ENCODE results near the gene CDCP1. TPM values are rescaled to one million over a fixed set of nuclear protein-coding genes. Genes with fewer than 3 reads are reported as not detected.

Gene CDCP1
- polyA plus RNA-seq, 3 donors, result 0.42 to 1.3 (median 0.52) TPM

- H3K27me3 Mint-ChIP-seq (ENCODE audit: low read depth in 3 of 3), result peaks cover 0 to 1% (median 0%) of the 10 kb centered on the region in 3 donors
- Histone ChIP-seq H3K4me1 (ENCODE audit: control insufficient read depth in 1 of 2, insufficient read depth in 2 of 2, low read length in 2 of 2) (peaks cover 33 to 52% of the 10 kb centered on the region in 2 donors), H3K4me2 (replicated peaks; ENCODE audit: extremely low read depth, low read length, poor library complexity, severe bottlenecking) (no peak overlapping the region), H3K36me3 (replicated peaks in 1 of 2; ENCODE audit: control insufficient read depth in 1 of 2, insufficient read depth in 2 of 2, low read length in 2 of 2) (no peaks in the 10 kb centered on the region), H4K20me1 (ENCODE audit: insufficient read depth, low read length) (no peaks in the 10 kb centered on the region), H3K9me3 (replicated peaks in 1 of 2; ENCODE audit: control insufficient read depth in 1 of 2, insufficient read depth in 1 of 2, low read length in 2 of 2) (no peaks in the 10 kb centered on the region), H2AFZ (ENCODE audit: insufficient read depth, low read depth, low read length, poor library complexity, severe bottlenecking) (peak overlapping the region; percentile 16), H3K27ac (ENCODE audit: low read depth in 1 of 2, low read length in 2 of 2) (peak overlapping the region in 1 of 2 donors; percentile 7), H3K27me3 (ENCODE audit: control insufficient read depth in 2 of 2, insufficient read depth in 2 of 2, low read length in 2 of 2) (no peaks in the 10 kb centered on the region), H3K4me3 (replicated peaks in 1 of 3; ENCODE audit: low read depth in 2 of 3, low read length in 3 of 3) (no peak overlapping the region), H3K79me2 (ENCODE audit: insufficient read depth, low read length) (no peaks in the 10 kb centered on the region), H3K9ac (ENCODE audit: insufficient read depth, low read length, poor library complexity, severe bottlenecking) (no peak overlapping the region)
- peak in 1 of 3 donors; percentile 35 for DNase-seq
- peaks cover 57% of the 10 kb centered on the region for H3K4me1 Mint-ChIP-seq
- peaks cover 0 to 3% (median 0%) of the 10 kb centered on the region in 7 donors for H3K9me3 Mint-ChIP-seq
- WGBS (ENCODE audit: insufficient coverage), result 93% methylated on average over 9 of the region's 12 CpGs
- intact Hi-C loops (cut with micrococcal nuclease), result loop anchor here in 1 of 2 donors (5.0 kb wide), 2 partner anchors 127 to 1238 kb away; partner anchors contain the start of genes CCR5AS and CCRL2
- no peak overlapping the region for H3K4me3 Mint-ChIP-seq
- peak overlapping the region; percentile 3 to 84 (median 67) for H3K27ac Mint-ChIP-seq
- no peak for TF ChIP-seq CTCF (IDR thresholded peaks at IDR 0.05)
- H3K36me3 Mint-ChIP-seq, result peaks cover 0 to 5% of the 10 kb centered on the region in 2 donors
These were observed 23.1 kb upstream of the CDCP1 start for GRCh38 chr3:45169125-45169904.

DNA sequence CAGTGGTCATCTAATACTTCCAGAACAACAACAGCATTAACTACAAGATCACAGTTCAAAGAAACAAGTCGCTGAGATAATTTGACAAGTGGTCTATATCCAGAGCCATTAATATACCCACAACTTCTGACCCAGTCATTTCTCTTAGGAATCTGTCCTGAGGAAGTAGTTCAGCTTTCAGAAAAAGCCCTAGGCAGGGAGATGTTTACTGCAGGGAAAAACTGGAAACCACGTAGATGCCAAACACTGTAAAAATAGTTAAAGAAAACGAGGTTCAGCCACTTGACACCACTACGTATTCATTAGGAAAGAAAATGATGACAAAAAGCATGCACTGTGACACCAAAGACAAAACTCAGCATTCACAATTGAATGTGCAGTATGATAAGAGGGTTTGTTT, 22.3 kb upstream of the CDCP1 start:
- H3K36me3 Mint-ChIP-seq, result peaks cover 0 to 5% of the 10 kb centered on the region in 2 donors
- no peak overlapping the region for H2AFZ ChIP-seq (ENCODE audit: insufficient read depth, low read depth, low read length, poor library complexity, severe bottlenecking)
- no peak for DNase-seq
- H3K36me3 ChIP-seq (replicated peaks in 1 of 2; ENCODE audit: control insufficient read depth in 1 of 2, insufficient read depth in 2 of 2, low read length in 2 of 2), result no peaks in the 10 kb centered on the region
- TF ChIP-seq CTCF (IDR thresholded peaks at IDR 0.05), result no peak
- peak overlapping the region in 1 of 2 donors; percentile 99 for H3K27ac ChIP-seq (ENCODE audit: low read depth in 1 of 2, low read length in 2 of 2)
- H3K27me3 ChIP-seq (ENCODE audit: control insufficient read depth in 2 of 2, insufficient read depth in 2 of 2, low read length in 2 of 2), result no peaks in the 10 kb centered on the region
- H3K4me1 Mint-ChIP-seq, result peaks cover 66% of the 10 kb centered on the region
- H3K9me3 ChIP-seq (replicated peaks in 1 of 2; ENCODE audit: control insufficient read depth in 1 of 2, insufficient read depth in 1 of 2, low read length in 2 of 2), result no peaks in the 10 kb centered on the region
- WGBS (ENCODE audit: insufficient coverage), result 80% methylated on average over 1 of the region's 4 CpGs
- H3K4me1 ChIP-seq (ENCODE audit: control insufficient read depth in 1 of 2, insufficient read depth in 2 of 2, low read length in 2 of 2), result peaks cover 41 to 60% of the 10 kb centered on the region in 2 donors
- peaks cover 0 to 3% (median 1%) of the 10 kb centered on the region in 3 donors for H3K27me3 Mint-ChIP-seq (ENCODE audit: low read depth in 3 of 3)
- H3K4me2 ChIP-seq (replicated peaks; ENCODE audit: extremely low read depth, low read length, poor library complexity, severe bottlenecking), result no peak overlapping the region
- intact Hi-C loops (cut with micrococcal nuclease), result loop anchor here in 1 of 2 donors (5.0 kb wide), 2 partner anchors 126 to 1239 kb away; partner anchors contain the start of genes CCR5AS and CCRL2
- H3K4me3 Mint-ChIP-seq, result no peak overlapping the region
- no peak overlapping the region for H3K9ac ChIP-seq (ENCODE audit: insufficient read depth, low read length, poor library complexity, severe bottlenecking)
- H3K9me3 Mint-ChIP-seq, result peaks cover 0 to 3% (median 0%) of the 10 kb centered on the region in 7 donors
- no peaks in the 10 kb centered on the region for H4K20me1 ChIP-seq (ENCODE audit: insufficient read depth, low read length)
- H3K79me2 ChIP-seq (ENCODE audit: insufficient read depth, low read length), result no peaks in the 10 kb centered on the region
- H3K4me3 ChIP-seq (replicated peaks in 1 of 3; ENCODE audit: low read depth in 2 of 3, low read length in 3 of 3), result no peak overlapping the region
- H3K27ac Mint-ChIP-seq, result peak overlapping the region in 5 of 7 donors; percentile 98 to 100 (median 100)
